Tibial nerve (tissue), 4 donors: ENCODE results near the gene GSTO1.

Experiments used
- CTCF ChIP-seq, 5 experiments: fragments of 200-600 bp in 3 of 5; fragments of 450-650 bp in 2 of 5; sonication (generic) in 3 of 5; IDR thresholded peaks; one replicate each; pipeline ENCODE4 v1.5.1; 2016 to 2019; ENCODE audit warnings: antibody characterized with exemption in 5 of 5, mild to moderate bottlenecking in 3 of 5, moderate library complexity in 2 of 5
- EP300 ChIP-seq, 2 donors: sonication (generic); formaldehyde crosslinking; IDR thresholded peaks; one replicate each; pipeline ENCODE4 v1.6.1; 2017; ENCODE audit warnings: antibody characterized with exemption in 2 of 2, mild to moderate bottlenecking in 1 of 2

- TF ChIP-seq CTCF (IDR thresholded peaks at IDR 0.05) (no peak), EP300 (IDR thresholded peaks at IDR 0.05) (no peak)
These were observed 60.1 kb downstream of the GSTO1 start for GRCh38 chr10:104314591-104315485.
